H1 (cell line): ENCODE data around the gene KIAA1328. TPM values are rescaled to one million over a fixed set of nuclear protein-coding genes. Genes with fewer than 3 reads are reported as not detected.

Experiments
- CTCF ChIA-PET: fragments of 300-600 bp; sonication (Branson Sonifier 250); formaldehyde crosslinking; loops from one replicate; lab custom pipeline; 2021; ENCODE audit not compliant: partially characterized antibody; lab: Charles Lee
- POLR2A ChIA-PET: fragments of 300-600 bp; sonication (Branson Sonifier 250); formaldehyde crosslinking; loops from one replicate; lab custom pipeline; 2021; ENCODE audit warnings: inconsistent platforms; ENCODE audit not compliant: partially characterized antibody; lab: Charles Lee
- DNase-seq, 2 experiments: peaks; one replicate each; pipeline versions ENCODE4 v3.0.0 to v3.0.0-alpha.2; 2010 to 2022; ENCODE audit warnings: low spot score in 2 of 2, low read depth in 1 of 2, mixed read lengths in 1 of 2
- FAIRE-seq: peaks from 2 replicates; lab custom pipeline; 2011; peaks lifted over from hg19 to GRCh38; lab: Jason Lieb, UNC
- H2AFZ ChIP-seq: 2 replicates; pipeline ENCODE4 v1.8.1; 2012; ENCODE audit warnings: low read length, inconsistent platforms
- H2AK5ac ChIP-seq: 2 replicates; pipeline ENCODE4 v1.6.1; 2013; ENCODE audit warnings: low read depth, low read length
- H2BK120ac ChIP-seq: replicated peaks from 2 replicates; pipeline ENCODE3; 2013; ENCODE audit warnings: low read depth, low read length, inconsistent platforms
- H2BK12ac ChIP-seq: 2 replicates; pipeline ENCODE4 v1.6.1; 2013; ENCODE audit warnings: low read depth, low read length
- H2BK15ac ChIP-seq: 2 replicates; pipeline ENCODE4 v1.6.1; 2013; ENCODE audit warnings: low read length
- H2BK20ac ChIP-seq: 2 replicates; pipeline ENCODE4 v1.6.1; 2013; ENCODE audit warnings: low read length
- H2BK5ac ChIP-seq: 2 replicates; pipeline ENCODE4 v1.6.1; 2013; ENCODE audit warnings: low read depth, low read length
- H3K14ac ChIP-seq: 2 replicates; pipeline ENCODE4 v1.6.1; 2013; ENCODE audit warnings: inconsistent platforms; ENCODE audit not compliant: insufficient read length
- H3K18ac ChIP-seq: 2 replicates; pipeline ENCODE4 v1.6.1; 2013; ENCODE audit warnings: low read length; ENCODE audit errors: extremely low read depth
- H3K23ac ChIP-seq: 2 replicates; pipeline ENCODE4 v1.6.1; 2013; ENCODE audit warnings: inconsistent platforms; ENCODE audit not compliant: insufficient read length
- H3K23me2 ChIP-seq: 2 replicates; pipeline ENCODE4 v1.6.1; 2013; ENCODE audit warnings: low read depth, low read length
- H3K27ac ChIP-seq: 2 replicates; pipeline ENCODE4 v1.6.1; 2011; ENCODE audit warnings: low read depth, low read length, inconsistent platforms
- H3K27me3 ChIP-seq, 4 experiments: replicated peaks in 1 of 4; 1 replicate in 1 of 4; 2 replicates in 3 of 4; pipeline versions ENCODE4 v1.6.1 to v1.8.1; 2011 to 2013; ENCODE audit warnings: low read length in 3 of 4, mild to moderate bottlenecking in 3 of 4, inconsistent platforms in 2 of 4, mixed read lengths in 2 of 4, moderate library complexity in 1 of 4; ENCODE audit not compliant: control insufficient read depth in 3 of 4, insufficient read depth in 3 of 4; ENCODE audit errors: extremely low read depth in 1 of 4
- H3K36me3 ChIP-seq, 4 experiments: 2 replicates each; pipeline versions ENCODE4 v1.6.1 to v1.8.1; 2011 to 2013; ENCODE audit warnings: mild to moderate bottlenecking in 4 of 4, low read length in 3 of 4, moderate library complexity in 2 of 4, control low read depth in 1 of 4, inconsistent platforms in 1 of 4; ENCODE audit not compliant: insufficient read depth in 4 of 4, control insufficient read depth in 2 of 4
- H3K4ac ChIP-seq: replicated peaks from 2 replicates; pipeline ENCODE3; 2013; ENCODE audit warnings: low read length, low read depth, mixed read lengths, inconsistent platforms; ENCODE audit not compliant: insufficient read length
- H3K4me1 ChIP-seq, 4 experiments: replicated peaks in 1 of 4; 1 replicate in 1 of 4; 2 replicates in 3 of 4; pipeline versions ENCODE4 v1.6.1 to v1.8.1; 2011 to 2013; ENCODE audit warnings: low read length in 3 of 4, inconsistent platforms in 2 of 4, mixed read lengths in 1 of 4; ENCODE audit not compliant: insufficient read depth in 4 of 4, control insufficient read depth in 3 of 4
- H3K4me2 ChIP-seq, 2 experiments: 2 replicates each; pipeline versions ENCODE4 v1.6.1 to v1.8.1; 2011 to 2013; ENCODE audit warnings: low read depth in 2 of 2, low read length in 2 of 2, control low read depth in 1 of 2, inconsistent platforms in 1 of 2, mild to moderate bottlenecking in 1 of 2; ENCODE audit not compliant: insufficient read depth in 1 of 2
- H3K4me3 ChIP-seq, 4 experiments: fragments of 200-600, 300-600 bp in 1 of 4; sonication (generic), shearing (Covaris generic), sonication (Bioruptor Twin) in 1 of 4; 2 replicates each; pipeline versions ENCODE4 v1.5.1 to v1.8.1; 2011 to 2016; ENCODE audit warnings: low read length in 4 of 4, low read depth in 3 of 4, control low read depth in 2 of 4, inconsistent platforms in 2 of 4, mild to moderate bottlenecking in 2 of 4, mixed read lengths in 1 of 4, moderate library complexity in 1 of 4; ENCODE audit not compliant: insufficient read depth in 2 of 4; ENCODE audit errors: extremely low read depth in 1 of 4
- H3K56ac ChIP-seq: replicated peaks from 2 replicates; pipeline ENCODE3; 2013; ENCODE audit warnings: low read depth, mild to moderate bottlenecking, mixed read lengths, low read length, inconsistent platforms; ENCODE audit not compliant: insufficient read length
- H3K79me1 ChIP-seq: 2 replicates; pipeline ENCODE4 v1.6.1; 2013; ENCODE audit warnings: low read depth, low read length, control low read depth
- H3K79me2 ChIP-seq, 2 experiments: 2 replicates each; pipeline versions ENCODE4 v1.6.1 to v1.8.1; 2012 to 2013; ENCODE audit warnings: low read length in 2 of 2, mild to moderate bottlenecking in 2 of 2, inconsistent platforms in 1 of 2; ENCODE audit not compliant: insufficient read depth in 2 of 2, control insufficient read depth in 1 of 2
- H3K9ac ChIP-seq, 4 experiments: replicated peaks in 1 of 4; 1 replicate in 1 of 4; 2 replicates in 3 of 4; pipeline versions ENCODE4 v1.6.1 to v1.8.1; 2011 to 2013; ENCODE audit warnings: low read depth in 3 of 4, low read length in 3 of 4, control low read depth in 2 of 4, mild to moderate bottlenecking in 2 of 4, moderate library complexity in 2 of 4, inconsistent platforms in 1 of 4; ENCODE audit errors: extremely low read depth in 1 of 4
- H3K9me3 ChIP-seq, 2 experiments: 2 replicates each; pipeline versions ENCODE4 v1.6.1 to v1.8.1; 2012 to 2013; ENCODE audit warnings: mild to moderate bottlenecking in 2 of 2, moderate library complexity in 2 of 2, control low read depth in 1 of 2, inconsistent platforms in 1 of 2, low read depth in 1 of 2, low read length in 1 of 2, mixed read lengths in 1 of 2; ENCODE audit not compliant: insufficient read depth in 2 of 2
- H4K20me1 ChIP-seq, 2 experiments: replicated peaks in 1 of 2; 2 replicates each; pipeline versions ENCODE3 to v1.8.1; 2011 to 2013; ENCODE audit warnings: inconsistent platforms in 2 of 2, low read length in 2 of 2, mild to moderate bottlenecking in 1 of 2; ENCODE audit not compliant: insufficient read depth in 2 of 2, control insufficient read depth in 1 of 2
- H4K5ac ChIP-seq: 2 replicates; pipeline ENCODE4 v1.6.1; 2013; ENCODE audit warnings: low read length, low read depth, mixed read lengths, inconsistent platforms; ENCODE audit not compliant: insufficient read length
- H4K8ac ChIP-seq: 2 replicates; pipeline ENCODE4 v1.8.0; 2013; ENCODE audit warnings: mild to moderate bottlenecking, moderate library complexity, low read length, inconsistent platforms; ENCODE audit not compliant: insufficient read depth; ENCODE audit errors: extremely low read depth
- H4K91ac ChIP-seq: replicated peaks from 2 replicates; pipeline ENCODE3; 2013; ENCODE audit warnings: low read length, mixed read lengths, inconsistent platforms; ENCODE audit not compliant: insufficient read length
- GABPA ChIP-seq: IDR thresholded peaks from 2 replicates; pipeline ENCODE4 v1.6.1; 2011; ENCODE audit warnings: mild to moderate bottlenecking, low read length, moderate library complexity, borderline replicate concordance; ENCODE audit not compliant: insufficient read depth
- KDM5A ChIP-seq: fragments of 200-600 bp; IDR thresholded peaks from 2 replicates; pipeline ENCODE4 v1.7.1; 2012; ENCODE audit warnings: mild to moderate bottlenecking, low read length, inconsistent platforms, mixed read lengths
- NANOG ChIP-seq: IDR thresholded peaks from 2 replicates; pipeline ENCODE4 v1.6.1; 2011; ENCODE audit warnings: low read length, low read depth, mild to moderate bottlenecking, inconsistent platforms; ENCODE audit not compliant: insufficient read depth, poor library complexity, severe bottlenecking
- RXRA ChIP-seq: IDR thresholded peaks from 2 replicates; pipeline ENCODE4 v1.6.1; 2011; ENCODE audit warnings: low read depth, mild to moderate bottlenecking, low read length, moderate library complexity; ENCODE audit not compliant: insufficient read depth
- SIRT6 ChIP-seq: IDR thresholded peaks from one replicate; pipeline ENCODE4 v1.7.1; 2012; ENCODE audit warnings: low read length, inconsistent platforms
- SP1 ChIP-seq: IDR thresholded peaks from 2 replicates; pipeline ENCODE4 v1.6.1; 2011; ENCODE audit warnings: low read depth, low read length
- SRF ChIP-seq: IDR thresholded peaks from 2 replicates; pipeline ENCODE4 v1.6.1; 2011; ENCODE audit warnings: mild to moderate bottlenecking, low read depth, low read length, moderate library complexity
- WGBS, 2 experiments: shearing (Covaris generic) in 1 of 2; methylation state at CpG; one replicate each; pipeline versions ENCODE4 v1.1.6 to v1.1.7; 2013 to 2015; ENCODE audit warnings: low lambda C conversion rate in 2 of 2, mixed read lengths in 2 of 2, inconsistent platforms in 1 of 2, low coverage in 1 of 2, missing lambda C conversion rate in 1 of 2; ENCODE audit not compliant: insufficient replicate concordance in 2 of 2, insufficient coverage in 1 of 2, insufficient read length in 1 of 2; ENCODE audit errors: extremely low coverage in 1 of 2, missing lambda C conversion rate in 1 of 2; 5-methylcytosine and 5-hydroxymethylcytosine counted together
- polyA plus RNA-seq, 7 experiments: library from polyadenylated mRNA; depleted of rRNA in 3 of 7; stranded (reverse) in 5 of 7; unstranded in 2 of 7; fragments of >200 nt in 5 of 7; fragments of 200-250 nt in 2 of 7; gene quantifications; 1 replicate in 5 of 7; 2 replicates in 1 of 7; 4 replicates in 1 of 7; pipeline versions ENCODE4 v1.2.1 to v1.2.3, GENCODE V29; 2011 to 2013; ENCODE audit warnings: missing spikeins in 2 of 7, mixed read lengths in 2 of 7
- total RNA-seq: library from RNA; stranded (reverse); fragmentation: NEBNext Ultra II Directional; extraction: Animal tissue kit (Norgen Biotek cat#: 25700); gene quantifications from 2 replicates; pipeline ENCODE4 v1.2.1, GENCODE V29; 2021
- TF ChIP-seq, protein P1 (sequence below), 3 experiments: IDR thresholded peaks; 1 replicate in 2 of 3; 2 replicates in 1 of 3; pipeline versions ENCODE4 v1.5.1 to v1.6.1; 2011; ENCODE audit warnings: low read length in 3 of 3, mild to moderate bottlenecking in 3 of 3, inconsistent platforms in 2 of 3, low read depth in 1 of 3, moderate library complexity in 1 of 3; ENCODE audit not compliant: insufficient read depth in 1 of 3; ENCODE audit errors: control extremely low read depth in 1 of 3
- TF ChIP-seq, protein P2 (sequence below): IDR thresholded peaks from 2 replicates; pipeline ENCODE4 v1.6.1; 2012; ENCODE audit warnings: low read length, inconsistent platforms

KIAA1328 gene
- total and polyA plus RNA-seq, 2 of the 8 experiments (the other 6 are each of a cell fraction or from before 2014, with no cell fraction given), result 2.6 to 5.7 TPM

- CTCF ChIA-PET, result interaction anchor here (0.8 to 4.2 kb wide), 20 partner anchors 9 to 324 kb away, joined by 3 to 24 read pairs (median 4); no protein-coding TSS in a partner anchor
- DNase-seq, result peak in 1 of 2 experiments; percentile 61
- TF ChIP-seq RXRA (no peak), KDM5A (no peak), SP1 (no peak), GABPA (no peak), SIRT6 (no peak), NANOG (no peak), SRF (no peak)
- TF ChIP-seq, protein P1, sequence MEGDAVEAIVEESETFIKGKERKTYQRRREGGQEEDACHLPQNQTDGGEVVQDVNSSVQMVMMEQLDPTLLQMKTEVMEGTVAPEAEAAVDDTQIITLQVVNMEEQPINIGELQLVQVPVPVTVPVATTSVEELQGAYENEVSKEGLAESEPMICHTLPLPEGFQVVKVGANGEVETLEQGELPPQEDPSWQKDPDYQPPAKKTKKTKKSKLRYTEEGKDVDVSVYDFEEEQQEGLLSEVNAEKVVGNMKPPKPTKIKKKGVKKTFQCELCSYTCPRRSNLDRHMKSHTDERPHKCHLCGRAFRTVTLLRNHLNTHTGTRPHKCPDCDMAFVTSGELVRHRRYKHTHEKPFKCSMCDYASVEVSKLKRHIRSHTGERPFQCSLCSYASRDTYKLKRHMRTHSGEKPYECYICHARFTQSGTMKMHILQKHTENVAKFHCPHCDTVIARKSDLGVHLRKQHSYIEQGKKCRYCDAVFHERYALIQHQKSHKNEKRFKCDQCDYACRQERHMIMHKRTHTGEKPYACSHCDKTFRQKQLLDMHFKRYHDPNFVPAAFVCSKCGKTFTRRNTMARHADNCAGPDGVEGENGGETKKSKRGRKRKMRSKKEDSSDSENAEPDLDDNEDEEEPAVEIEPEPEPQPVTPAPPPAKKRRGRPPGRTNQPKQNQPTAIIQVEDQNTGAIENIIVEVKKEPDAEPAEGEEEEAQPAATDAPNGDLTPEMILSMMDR (IDR thresholded peaks at IDR 0.05; ENCODE audit: control extremely low read depth in 1 of 3, insufficient read depth in 1 of 3, low read depth in 1 of 3, low read length in 3 of 3), result peak in 2 of 3 experiments; percentile 61 to 75; a peak in 3 of 4 replicates
- TF ChIP-seq, protein P2, sequence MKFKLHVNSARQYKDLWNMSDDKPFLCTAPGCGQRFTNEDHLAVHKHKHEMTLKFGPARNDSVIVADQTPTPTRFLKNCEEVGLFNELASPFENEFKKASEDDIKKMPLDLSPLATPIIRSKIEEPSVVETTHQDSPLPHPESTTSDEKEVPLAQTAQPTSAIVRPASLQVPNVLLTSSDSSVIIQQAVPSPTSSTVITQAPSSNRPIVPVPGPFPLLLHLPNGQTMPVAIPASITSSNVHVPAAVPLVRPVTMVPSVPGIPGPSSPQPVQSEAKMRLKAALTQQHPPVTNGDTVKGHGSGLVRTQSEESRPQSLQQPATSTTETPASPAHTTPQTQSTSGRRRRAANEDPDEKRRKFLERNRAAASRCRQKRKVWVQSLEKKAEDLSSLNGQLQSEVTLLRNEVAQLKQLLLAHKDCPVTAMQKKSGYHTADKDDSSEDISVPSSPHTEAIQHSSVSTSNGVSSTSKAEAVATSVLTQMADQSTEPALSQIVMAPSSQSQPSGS, result no peak
Observed at GRCh38 chr18:37266290-37266689, 437.4 kb downstream of the KIAA1328 start.

More at GRCh38 chr18:37266290-37266689, 437.4 kb downstream of the KIAA1328 start:
- Histone ChIP-seq H3K23ac (no peak overlapping the region), H3K4me3 (no peak overlapping the region), H3K4me1 (no peaks in the 10 kb centered on the region), H2BK12ac (no peak overlapping the region), H3K14ac (no peak overlapping the region), H3K79me1 (no peaks in the 10 kb centered on the region), H4K5ac (no peak overlapping the region), H3K23me2 (peaks cover 3% of the 10 kb centered on the region; the same call in 1 of the 2 replicates), H4K20me1 (peaks cover 2 to 10% of the 10 kb centered on the region in 2 experiments), H2BK5ac (no peak overlapping the region), H2AK5ac (no peak overlapping the region), H3K36me3 (no peaks in the 10 kb centered on the region), H3K9me3 (no peaks in the 10 kb centered on the region), H3K4me2 (no peak overlapping the region), H2BK120ac (no peak overlapping the region), H3K79me2 (no peaks in the 10 kb centered on the region), H3K27ac (no peak overlapping the region), H2BK20ac (no peak overlapping the region), H3K56ac (no peak overlapping the region), H3K4ac (no peak overlapping the region), H2BK15ac (no peak overlapping the region), H4K8ac (no peak overlapping the region), H3K27me3 (0 out of 7 replicates have a peak, but pooled peaks cover 0 to 2% (median 0%) of the 10 kb centered on the region in 4 experiments), H2AFZ (no peak overlapping the region), H3K18ac (no peak overlapping the region), H3K9ac (no peak overlapping the region), H4K91ac (no peak overlapping the region)
- POLR2A ChIA-PET, result no interaction called here
- WGBS, 2 experiments, result 62% methylated on average over 13 of the region's 13 CpGs; no CpG with 5 or more reads in 1 of the 2 experiments
- FAIRE-seq, result no peak
